UCSD-AML1 (cell line): ENCODE results near the gene GUCY1A2.
"Not testable (repeated sequence)": the region's sequence is repeated elsewhere in the genome, so short reads cannot be mapped to it uniquely, and the experiment has no call there.

ENCODE experiments used
- DNase-seq: peaks from one replicate; lab custom pipeline; 2025; ENCODE audit not compliant: unreplicated experiment; lab: John Stamatoyannopoulos, UW

GUCY1A2 gene, protein sequence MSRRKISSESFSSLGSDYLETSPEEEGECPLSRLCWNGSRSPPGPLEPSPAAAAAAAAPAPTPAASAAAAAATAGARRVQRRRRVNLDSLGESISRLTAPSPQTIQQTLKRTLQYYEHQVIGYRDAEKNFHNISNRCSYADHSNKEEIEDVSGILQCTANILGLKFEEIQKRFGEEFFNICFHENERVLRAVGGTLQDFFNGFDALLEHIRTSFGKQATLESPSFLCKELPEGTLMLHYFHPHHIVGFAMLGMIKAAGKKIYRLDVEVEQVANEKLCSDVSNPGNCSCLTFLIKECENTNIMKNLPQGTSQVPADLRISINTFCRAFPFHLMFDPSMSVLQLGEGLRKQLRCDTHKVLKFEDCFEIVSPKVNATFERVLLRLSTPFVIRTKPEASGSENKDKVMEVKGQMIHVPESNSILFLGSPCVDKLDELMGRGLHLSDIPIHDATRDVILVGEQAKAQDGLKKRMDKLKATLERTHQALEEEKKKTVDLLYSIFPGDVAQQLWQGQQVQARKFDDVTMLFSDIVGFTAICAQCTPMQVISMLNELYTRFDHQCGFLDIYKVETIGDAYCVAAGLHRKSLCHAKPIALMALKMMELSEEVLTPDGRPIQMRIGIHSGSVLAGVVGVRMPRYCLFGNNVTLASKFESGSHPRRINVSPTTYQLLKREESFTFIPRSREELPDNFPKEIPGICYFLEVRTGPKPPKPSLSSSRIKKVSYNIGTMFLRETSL

GRCh38 chr11:107018219-107018901 is at the start of gene GUCY1A2:
GUCY1A2 (minus strand) TSS chr11:107018476; CDS start chr11:107018055, 421 bp downstream.
- DNase-seq = no peak

- no peak for DNase-seq
Observed at GRCh38 chr11:107054391-107054790, 36.1 kb upstream of the GUCY1A2 start.

DNA sequence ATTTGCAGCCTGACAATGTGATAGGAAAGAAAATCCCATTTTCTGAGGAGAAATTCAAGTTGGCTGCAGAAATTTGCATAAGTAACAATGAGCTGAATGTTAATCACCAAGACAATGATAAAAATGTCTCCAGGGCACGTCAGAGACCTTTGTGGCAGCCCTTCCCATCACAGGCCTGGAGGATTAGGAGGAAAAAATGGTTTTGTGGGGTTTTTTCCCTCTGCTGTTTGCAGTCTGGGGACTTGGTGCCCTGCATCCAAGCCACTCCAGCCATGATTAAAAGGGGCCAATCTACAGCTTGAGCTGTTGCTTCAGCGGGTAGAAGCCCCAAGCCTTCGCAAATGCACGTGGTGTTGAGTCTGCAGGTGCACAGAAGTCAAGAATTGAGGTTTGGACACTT is 33.1 kb upstream of the GUCY1A2 start:
- DNase-seq = not testable (repeated sequence)

- not testable (repeated sequence) for DNase-seq
Observed at GRCh38 chr11:107050899-107051298, 32.6 kb upstream of the GUCY1A2 start.

- DNase-seq = no peak
Observed at GRCh38 chr11:107050121-107050520, 31.8 kb upstream of the GUCY1A2 start.

GRCh38 chr11:107044503-107044902 is 26.2 kb upstream of the GUCY1A2 start:
- DNase-seq = no peak

DNA sequence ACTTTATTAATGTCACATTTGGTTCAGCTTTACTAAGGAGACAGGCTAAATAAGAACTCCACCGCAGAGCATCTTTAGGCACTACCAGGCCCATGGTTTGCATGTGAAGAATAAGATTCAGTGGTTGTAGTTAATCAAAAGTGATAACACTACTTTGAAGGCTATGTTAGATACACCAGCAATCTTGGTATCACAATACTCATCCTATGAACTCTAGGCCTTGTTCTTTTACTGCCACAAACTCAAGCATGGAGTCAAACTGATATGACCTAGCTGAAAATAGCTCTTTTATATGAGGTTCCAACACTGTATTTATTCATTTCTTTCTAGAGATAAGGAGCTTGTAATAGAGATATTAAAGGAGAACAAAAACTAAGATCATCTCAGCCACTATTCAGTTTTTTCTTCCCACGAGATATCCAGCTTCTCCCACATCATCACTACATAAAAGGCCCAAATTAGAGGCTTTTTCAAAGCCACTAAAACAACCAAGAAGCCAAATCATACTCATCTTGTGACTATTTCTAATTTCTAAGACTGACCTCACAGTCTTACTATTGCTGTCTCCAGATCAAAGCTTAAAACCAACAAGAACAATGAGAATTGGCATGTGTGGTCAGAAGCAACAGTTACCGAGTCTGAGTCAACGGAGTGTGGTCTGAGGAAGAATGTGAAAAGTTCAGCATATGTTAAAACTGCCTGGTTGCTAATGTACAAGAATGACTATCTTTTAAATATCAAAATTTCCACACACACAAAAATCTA is 25.1 kb upstream of the GUCY1A2 start:
- DNase-seq = no peak

DNA sequence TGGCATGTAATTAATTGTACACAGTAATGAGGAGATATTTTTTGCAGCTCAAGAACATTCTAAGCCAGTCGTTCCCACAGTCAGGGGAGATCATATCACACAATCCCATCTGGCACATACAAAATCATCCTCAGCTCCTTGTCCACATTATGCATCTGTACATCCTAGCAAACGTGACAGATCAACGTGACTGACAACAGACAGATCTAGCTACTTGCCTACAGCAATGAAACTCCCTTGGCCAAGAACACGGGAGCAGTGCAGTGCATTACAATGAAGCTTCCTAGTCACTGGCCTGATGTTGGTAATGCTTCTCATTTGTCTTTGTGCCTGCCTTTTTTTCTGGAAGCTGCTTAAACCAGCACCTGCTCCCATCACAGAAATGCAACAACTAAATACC is 24.5 kb upstream of the GUCY1A2 start:
- no peak for DNase-seq

DNA sequence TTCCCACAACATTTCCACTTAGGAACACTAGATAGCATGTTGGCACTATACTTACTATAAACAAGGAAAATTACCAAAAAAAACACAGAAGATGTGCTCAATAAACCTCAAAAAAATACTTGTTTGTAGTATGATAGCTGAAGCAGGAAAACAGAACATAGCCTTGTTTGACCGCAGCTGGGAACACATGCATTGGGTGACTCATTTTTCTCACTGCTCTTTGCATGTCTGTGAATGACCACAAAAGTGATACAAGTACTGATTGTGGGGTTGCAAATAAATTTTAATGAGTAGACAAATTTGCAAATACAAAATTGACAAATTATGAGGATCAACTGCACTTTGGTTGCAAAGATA is 22.8 kb upstream of the GUCY1A2 start:
- DNase-seq = no peak

DNA sequence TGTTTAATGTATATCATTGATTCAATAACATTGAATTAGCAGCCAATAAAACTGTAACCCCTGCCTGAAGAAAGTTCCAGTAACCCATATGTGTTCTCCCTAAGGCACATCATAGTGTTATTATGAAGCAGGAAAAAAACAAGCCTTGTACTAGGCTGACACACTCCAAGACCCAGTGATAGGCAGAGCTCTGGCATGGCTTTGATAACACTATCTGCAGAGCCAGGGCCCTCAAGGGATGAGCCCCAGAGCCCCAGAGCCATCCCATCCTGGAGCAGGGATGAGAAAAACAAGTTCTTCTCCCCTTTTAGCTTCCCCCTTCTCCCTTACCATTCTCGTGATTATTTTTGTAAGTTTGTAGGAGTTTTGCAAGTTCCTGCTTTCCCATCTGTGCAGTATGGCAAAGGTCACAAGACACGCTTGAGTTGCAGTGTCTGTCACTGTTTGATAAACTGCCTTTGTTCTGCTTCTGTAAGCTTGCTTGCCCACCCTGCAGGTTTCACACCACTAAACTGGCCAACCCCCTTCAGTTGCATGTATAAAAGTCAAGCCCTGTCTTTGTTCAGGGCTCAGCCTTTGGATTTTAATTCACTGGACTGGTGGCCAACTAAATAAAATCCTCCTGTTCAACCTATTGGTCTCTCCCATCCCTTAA is 22.3 kb upstream of the GUCY1A2 start:
- DNase-seq = no peak

- no peak for DNase-seq
Observed at GRCh38 chr11:107025673-107026072, 7.4 kb upstream of the GUCY1A2 start.

GRCh38 chr11:107020594-107020993 is 2.3 kb upstream of the GUCY1A2 start:
- no peak for DNase-seq

- peak; percentile 9 for DNase-seq
Observed at GRCh38 chr11:107018902-107019493, 722 bp upstream of the GUCY1A2 start.

GRCh38 chr11:107017433-107018218 is 650 bp downstream of the GUCY1A2 start:
- peak; percentile 8 for DNase-seq

- no peak for DNase-seq
Observed at GRCh38 chr11:107017104-107017432, 1.2 kb downstream of the GUCY1A2 start.

DNA sequence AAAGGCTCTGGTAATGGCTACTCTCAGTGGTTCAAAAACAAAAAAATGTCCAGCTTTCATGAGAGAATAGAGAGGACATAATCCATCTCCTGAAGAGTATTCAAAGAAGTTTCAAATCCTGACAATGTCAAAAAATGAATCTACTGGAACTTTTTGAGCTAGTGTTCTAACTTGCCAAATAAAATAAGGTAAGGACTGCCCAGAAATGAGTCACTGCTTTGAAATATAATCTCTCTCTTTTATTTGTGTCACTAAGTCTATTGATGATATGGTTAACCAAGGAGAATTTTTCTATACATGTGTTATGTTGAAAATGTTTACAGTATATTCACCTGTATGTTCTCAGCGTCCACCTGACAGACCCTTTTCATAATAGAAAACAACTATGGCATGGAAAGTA is 3.4 kb downstream of the GUCY1A2 start:
- no peak for DNase-seq

- DNase-seq = no peak
Observed at GRCh38 chr11:107011977-107012376, 6.3 kb downstream of the GUCY1A2 start.

- no peak for DNase-seq
Observed at GRCh38 chr11:107009190-107009589, 9.1 kb downstream of the GUCY1A2 start.

GRCh38 chr11:107006076-107006833 is 12.0 kb downstream of the GUCY1A2 start:
- no peak for DNase-seq
